K562 treated with DMSO at 1 percent for 24 hours (cell line): Measurements from ENCODE around the gene SHISAL2A. TPM values are rescaled to one million over a fixed set of nuclear protein-coding genes. Genes with fewer than 3 reads are reported as not detected.

ENCODE experiments used
- total RNA-seq: library from RNA; unstranded; fragments of 300-600 nt; gene quantifications from 2 replicates; pipeline ENCODE4 v1.2.3, GENCODE V29; 2022; ENCODE audit warnings: low read depth; ENCODE audit not compliant: insufficient read depth

The SHISAL2A gene
- total RNA-seq = not detected in 2 replicates

DNA sequence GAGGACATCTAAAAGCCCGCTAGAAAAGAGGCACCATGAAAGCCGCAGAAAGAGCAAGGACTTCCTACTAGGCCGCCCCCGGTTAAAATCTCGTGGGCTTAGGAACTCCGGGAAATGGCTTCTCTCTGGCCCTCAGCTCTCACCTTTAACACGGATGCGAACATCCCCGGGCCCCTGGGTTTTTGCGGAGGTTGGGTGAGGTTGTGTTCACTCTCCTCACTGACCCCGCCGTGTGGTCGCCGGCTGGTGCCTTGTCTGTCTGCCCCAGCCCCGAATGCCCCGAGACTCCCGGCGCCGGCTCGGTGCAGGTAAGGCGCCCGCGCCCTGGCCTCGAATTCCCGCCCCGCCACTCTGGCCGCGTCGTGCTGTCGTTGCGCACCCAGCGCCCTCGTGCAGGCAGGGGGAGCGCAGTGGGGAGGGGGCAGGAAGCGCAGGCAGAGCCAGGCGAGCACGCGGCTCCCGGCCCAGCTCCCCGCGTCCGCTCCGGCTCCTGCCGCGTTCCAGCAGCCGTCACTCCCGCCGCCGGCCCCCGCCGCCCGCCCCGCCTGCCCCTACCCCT, at the start of gene SHISAL2A:
SHISAL2A (plus strand) TSS at position 437 of the 559 bp plus-strand sequence. CDS start 326 bp downstream, outside the sequence.

DNA sequence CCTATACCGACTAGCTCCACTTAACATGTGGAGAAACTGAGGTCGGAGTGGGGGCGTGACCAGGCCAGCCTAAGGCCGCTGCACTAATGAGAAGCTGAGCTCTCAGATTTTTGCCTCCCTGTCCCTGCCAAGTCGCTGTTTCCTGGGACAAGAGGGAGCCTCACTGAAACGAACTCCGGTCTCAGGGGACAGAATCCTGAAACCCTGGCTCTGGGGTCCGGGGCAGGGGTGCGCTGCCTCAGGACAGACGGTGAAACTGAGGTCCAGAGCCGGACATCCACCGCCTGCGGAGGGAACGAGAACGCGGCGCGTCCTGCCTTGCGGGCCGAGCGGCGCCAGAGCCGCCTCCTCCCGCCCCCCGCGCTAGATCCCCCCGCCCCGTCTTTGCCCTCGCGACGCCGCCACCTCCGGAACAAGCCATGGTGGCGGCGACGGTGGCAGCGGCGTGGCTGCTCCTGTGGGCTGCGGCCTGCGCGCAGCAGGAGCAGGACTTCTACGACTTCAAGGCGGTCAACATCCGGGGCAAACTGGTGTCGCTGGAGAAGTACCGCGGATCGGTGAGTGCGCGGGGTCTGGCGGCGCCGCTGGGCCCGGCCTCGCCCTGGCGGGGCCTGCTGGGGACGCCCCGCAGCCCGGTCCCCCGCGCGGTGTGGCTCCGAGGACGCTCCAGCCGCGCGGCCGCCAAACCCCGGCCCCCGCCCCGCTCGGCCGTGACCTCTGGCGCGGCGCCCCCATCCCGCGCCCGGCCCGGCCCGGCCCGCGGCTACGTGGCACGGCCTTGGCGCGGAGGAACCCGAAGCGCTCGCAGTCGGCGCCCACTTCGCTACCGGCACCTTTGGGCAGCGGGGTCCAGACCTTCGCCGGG, 30.7 kb upstream of the SHISAL2A start, which contains the start of gene GPX7:
GPX7 (plus strand) TSS at position 381 of the 865 bp plus-strand sequence; CDS start at position 420, 39 bp downstream.

DNA sequence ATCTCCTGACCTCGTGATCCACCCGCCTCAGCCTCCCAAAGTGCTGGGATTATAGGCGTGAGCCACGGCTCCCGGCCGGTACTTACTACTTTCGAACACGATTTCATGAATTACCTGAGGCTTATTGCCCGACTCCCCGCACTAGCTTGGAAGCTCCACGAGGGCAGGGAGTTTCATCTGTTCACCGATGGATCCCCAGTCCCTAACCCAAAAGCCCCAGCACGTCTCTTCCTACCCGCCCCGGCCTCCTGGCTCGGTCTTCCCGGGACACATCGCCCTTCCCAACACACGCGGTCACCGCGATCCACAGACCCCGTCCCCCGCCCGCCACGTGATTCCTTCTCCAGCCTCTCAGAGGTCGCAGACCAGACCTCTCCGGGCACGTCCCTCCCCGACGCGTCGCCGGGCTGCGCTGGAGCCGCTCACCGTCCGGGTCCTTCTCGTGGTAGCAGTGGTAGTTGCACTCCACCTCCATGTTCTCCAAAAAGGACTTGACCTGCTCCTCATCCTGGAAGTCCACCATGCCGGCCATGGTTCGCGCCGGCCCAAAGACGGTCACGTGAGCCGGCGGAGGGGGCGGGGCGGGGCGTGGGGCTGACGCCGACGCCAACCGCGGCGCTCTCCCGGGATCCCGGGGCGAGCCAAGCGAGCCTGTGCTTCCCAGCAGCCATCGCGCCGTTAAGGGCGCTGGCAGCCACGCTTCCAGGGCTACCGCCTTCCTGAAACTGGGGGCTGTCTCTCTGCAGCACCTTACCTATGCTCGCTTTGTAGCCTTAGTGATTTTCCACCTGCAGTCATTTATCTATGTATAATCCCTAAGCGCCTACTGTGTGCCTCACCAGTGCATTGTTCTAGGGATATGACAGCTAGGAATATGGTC, 65.1 kb downstream of the SHISAL2A start, which contains the start of gene COA7:
COA7 (minus strand) TSS at position 553 of the 880 bp plus-strand sequence; CDS start at position 532, 21 bp downstream.

Other genes starting within 250 kb of the SHISAL2A start
- gene ORC1, start 228.7 kb upstream of the SHISAL2A start, total RNA-seq = 43.4 and 43.8 TPM in 2 replicates
- 38.2 and 39.0 TPM in 2 replicates for gene PRPF38A, start 228.6 kb upstream of the SHISAL2A start, total RNA-seq
- gene TUT4, start 80.1 kb upstream of the SHISAL2A start, total RNA-seq = 36.4 and 43.2 TPM in 2 replicates
- gene GPX7, start 30.8 kb upstream of the SHISAL2A start, total RNA-seq = not detected in 2 replicates
- gene COA7, start 65.2 kb downstream of the SHISAL2A start, total RNA-seq = 16.2 and 18.8 TPM in 2 replicates
- gene ZYG11B, start 93.3 kb downstream of the SHISAL2A start, total RNA-seq = 10.2 and 15.3 TPM in 2 replicates
- gene ZYG11A, start 209.6 kb downstream of the SHISAL2A start, total RNA-seq = 4.6 and 4.9 TPM in 2 replicates